ENCODE results near the gene KCNQ1.

Gene KCNQ1

GRCh38 chr11:2713094-2713493 is 268.3 kb downstream of the KCNQ1 start:
- TF ChIP-seq GATA1 (IDR thresholded peaks at IDR 0.05; ENCODE audit: low read depth, low read length) (no peak), POLR2A (IDR thresholded peaks at IDR 0.05; ENCODE audit: low read length) (no peak)
- no peak for DNase-seq

DNA sequence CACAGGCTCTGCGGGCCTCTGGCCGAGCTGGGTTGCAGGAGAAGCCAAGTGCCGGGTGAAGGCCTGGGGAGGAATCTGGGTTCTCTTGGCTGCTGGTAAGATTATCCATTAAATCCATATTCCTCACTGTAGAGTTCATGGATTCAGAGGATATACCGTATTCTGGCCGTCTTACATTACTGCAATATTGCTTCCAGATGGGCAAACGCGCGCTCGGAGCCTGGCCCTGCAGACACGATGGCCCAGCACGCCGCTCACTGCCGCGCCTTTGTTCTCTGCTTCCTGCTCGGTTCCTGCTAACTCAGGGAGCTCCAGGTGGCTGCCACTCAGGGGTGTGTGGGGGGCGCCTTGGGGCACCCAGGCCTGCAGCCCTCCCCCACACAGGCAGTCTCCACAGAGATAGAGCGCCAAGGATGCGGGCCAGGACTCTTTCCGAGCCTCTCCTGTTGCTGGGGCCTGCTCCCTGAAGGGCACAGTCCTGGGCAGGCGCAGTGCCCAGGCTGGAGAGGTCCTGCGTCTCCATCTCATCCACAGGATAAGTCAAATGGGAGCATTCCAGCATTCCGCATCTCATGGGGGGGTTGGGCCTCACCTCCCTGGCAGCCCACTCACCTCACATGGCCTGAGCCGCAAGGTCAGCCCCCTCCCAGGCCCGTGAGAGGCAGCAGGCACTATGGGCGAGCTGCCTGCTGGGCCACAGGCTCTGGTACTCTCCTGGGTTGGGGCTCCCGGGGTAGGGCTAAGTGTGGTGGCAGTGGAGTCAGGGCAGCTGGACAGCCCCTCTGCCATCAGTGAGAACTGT is 269.1 kb downstream of the KCNQ1 start:
- DNase-seq, result no peak
- no peak for TF ChIP-seq GATA1 (IDR thresholded peaks at IDR 0.05; ENCODE audit: low read depth, low read length)
- TF ChIP-seq POLR2A (IDR thresholded peaks at IDR 0.05; ENCODE audit: low read length), result no peak

GRCh38 chr11:2714463-2714800 is 269.6 kb downstream of the KCNQ1 start:
- no peak for TF ChIP-seq POLR2A (IDR thresholded peaks at IDR 0.05; ENCODE audit: low read length)
- no peak for TF ChIP-seq GATA1 (IDR thresholded peaks at IDR 0.05; ENCODE audit: low read depth, low read length)
- no peak for DNase-seq

DNA sequence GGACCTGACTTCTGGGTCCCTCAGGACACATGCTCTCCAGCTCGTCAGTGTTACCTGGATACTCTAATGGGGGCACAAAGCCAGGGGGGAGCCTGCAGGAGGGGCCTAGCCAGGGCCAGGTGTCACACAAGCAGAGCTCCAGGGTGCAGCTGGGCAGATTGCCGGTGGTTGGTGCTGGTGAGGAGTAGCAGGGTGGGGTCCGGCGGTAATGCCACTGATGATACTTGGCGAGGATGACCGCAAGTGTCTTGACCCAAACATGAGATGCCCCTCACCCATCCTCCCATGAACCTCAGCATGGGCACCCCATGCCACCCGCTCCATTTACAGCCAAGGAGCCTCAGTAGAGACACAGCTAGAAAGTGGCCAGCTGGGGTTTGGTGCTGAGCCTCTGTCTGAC is 270.1 kb downstream of the KCNQ1 start:
- no peak for DNase-seq
- TF ChIP-seq GATA1 (IDR thresholded peaks at IDR 0.05; ENCODE audit: low read depth, low read length), result no peak

GRCh38 chr11:2715716-2716350 is 271.0 kb downstream of the KCNQ1 start:
- no peak for DNase-seq
- TF ChIP-seq GATA1 (IDR thresholded peaks at IDR 0.05; ENCODE audit: low read depth, low read length) (no peak), POLR2A (IDR thresholded peaks at IDR 0.05; ENCODE audit: low read length) (no peak)

GRCh38 chr11:2716376-2717095 is 271.7 kb downstream of the KCNQ1 start:
- DNase-seq, result no peak
- TF ChIP-seq GATA1 (IDR thresholded peaks at IDR 0.05; ENCODE audit: low read depth, low read length) (no peak), POLR2A (IDR thresholded peaks at IDR 0.05; ENCODE audit: low read length) (no peak)

GRCh38 chr11:2717561-2718325 is 272.9 kb downstream of the KCNQ1 start:
- DNase-seq, result no peak
- TF ChIP-seq GATA1 (IDR thresholded peaks at IDR 0.05; ENCODE audit: low read depth, low read length) (no peak), POLR2A (IDR thresholded peaks at IDR 0.05; ENCODE audit: low read length) (no peak)

DNA sequence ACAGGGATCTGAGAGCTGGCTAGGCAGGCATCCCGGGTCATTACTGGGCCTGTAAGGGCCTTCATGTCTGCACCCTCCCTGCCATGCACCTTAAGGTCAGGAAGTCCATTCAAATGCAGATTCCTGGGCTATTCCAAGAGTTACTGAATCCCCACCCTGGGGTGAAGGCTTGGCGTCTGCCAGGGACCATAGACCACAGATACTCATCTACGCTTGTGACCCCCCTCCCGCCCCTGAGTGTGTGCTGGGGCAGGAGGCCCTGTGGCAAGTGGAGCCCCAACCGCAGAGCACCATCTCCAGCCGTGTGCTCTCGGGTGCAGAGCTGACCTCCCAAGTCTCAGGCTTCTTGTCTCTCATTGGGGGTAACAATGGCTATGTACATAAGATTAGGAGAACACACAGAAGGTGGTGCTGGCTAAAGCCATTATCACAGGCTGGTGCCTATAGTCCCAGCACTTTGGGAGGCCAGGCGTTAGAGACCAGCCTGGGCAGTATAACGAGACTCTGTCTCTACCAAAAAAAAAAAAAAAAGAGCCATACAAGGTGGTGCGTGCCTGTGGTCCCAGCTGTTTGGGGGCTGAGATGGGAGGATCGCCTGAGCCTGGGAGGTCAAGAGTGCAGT is 274.1 kb downstream of the KCNQ1 start:
- TF ChIP-seq GATA1 (IDR thresholded peaks at IDR 0.05; ENCODE audit: low read depth, low read length) (no peak), POLR2A (IDR thresholded peaks at IDR 0.05; ENCODE audit: low read length) (no peak)
- DNase-seq, result no peak

- no peak for TF ChIP-seq GATA1 (IDR thresholded peaks at IDR 0.05; ENCODE audit: low read depth, low read length)
- no peak for TF ChIP-seq POLR2A (IDR thresholded peaks at IDR 0.05; ENCODE audit: low read length)
- DNase-seq, result no peak
These were observed 275.2 kb downstream of the KCNQ1 start for GRCh38 chr11:2719831-2720590.

GRCh38 chr11:2721210-2721916 is 276.6 kb downstream of the KCNQ1 start:
- TF ChIP-seq POLR2A (IDR thresholded peaks at IDR 0.05; ENCODE audit: low read length), result no peak
- no peak for TF ChIP-seq GATA1 (IDR thresholded peaks at IDR 0.05; ENCODE audit: low read depth, low read length)

GRCh38 chr11:2722955-2723354 is 278.1 kb downstream of the KCNQ1 start:
- no peak for TF ChIP-seq POLR2A (IDR thresholded peaks at IDR 0.05; ENCODE audit: low read length)
- TF ChIP-seq GATA1 (IDR thresholded peaks at IDR 0.05; ENCODE audit: low read depth, low read length), result no peak
- DNase-seq, result no peak

More at GRCh38 chr11:2721210-2721916, 276.6 kb downstream of the KCNQ1 start:
- DNase-seq, result no peak

DNA sequence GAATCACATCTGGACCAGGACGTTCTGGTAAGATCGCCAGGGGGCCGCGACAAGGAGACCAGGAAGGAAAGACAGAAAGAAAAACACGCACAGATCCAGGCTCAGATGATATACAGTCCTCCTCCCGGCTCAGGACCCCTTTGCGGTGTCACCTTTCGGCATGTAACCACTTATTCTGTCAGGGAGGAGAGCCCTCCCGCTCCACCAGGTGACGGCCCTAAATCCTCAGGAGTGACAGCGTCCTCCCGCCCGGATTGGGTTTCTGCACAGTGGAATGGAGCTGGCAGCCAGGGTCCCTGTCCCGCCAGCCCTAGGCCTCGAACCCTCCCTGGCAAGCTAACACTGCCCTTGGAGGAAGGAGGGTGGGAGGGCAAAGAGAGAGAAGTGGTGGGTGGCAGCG is 279.3 kb downstream of the KCNQ1 start:
- no peak for DNase-seq
- no peak for TF ChIP-seq POLR2A (IDR thresholded peaks at IDR 0.05; ENCODE audit: low read length)
- TF ChIP-seq GATA1 (IDR thresholded peaks at IDR 0.05; ENCODE audit: low read depth, low read length), result no peak
